Measurements from ENCODE around the gene PDZD4.
"Not testable (repeated sequence)": the region's sequence is repeated elsewhere in the genome, so short reads cannot be mapped to it uniquely, and the experiment has no call there.

The PDZD4 gene

GRCh38 chrX:153844509-153845082 lies 14.3 kb upstream of the PDZD4 start:
- DNase-seq (ENCODE audit: low read depth) = no peak

DNA sequence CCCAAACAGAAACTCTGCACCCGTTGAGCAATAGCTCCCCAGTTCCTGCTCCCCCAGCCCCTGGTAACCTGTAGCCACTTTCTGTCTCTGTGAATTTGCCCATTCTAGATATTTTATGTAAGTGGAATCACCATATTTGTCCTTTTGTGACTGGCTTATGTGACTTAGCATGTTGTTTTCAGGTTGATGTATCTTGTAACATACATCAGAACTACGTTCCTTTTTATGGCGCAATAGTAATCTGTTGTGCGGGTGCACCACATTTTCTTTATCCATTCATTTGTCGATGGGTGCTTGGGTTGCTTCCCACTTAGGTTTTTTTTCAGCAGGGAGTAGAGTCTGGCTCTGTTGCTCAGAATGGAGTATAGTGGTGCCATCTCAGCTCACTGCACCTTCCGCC lies 6.6 kb upstream of the PDZD4 start:
- DNase-seq (ENCODE audit: low read depth) = no peak

- DNase-seq (ENCODE audit: low read depth) = no peak
Measured at GRCh38 chrX:153832728-153833127, 2.4 kb upstream of the PDZD4 start.

DNA sequence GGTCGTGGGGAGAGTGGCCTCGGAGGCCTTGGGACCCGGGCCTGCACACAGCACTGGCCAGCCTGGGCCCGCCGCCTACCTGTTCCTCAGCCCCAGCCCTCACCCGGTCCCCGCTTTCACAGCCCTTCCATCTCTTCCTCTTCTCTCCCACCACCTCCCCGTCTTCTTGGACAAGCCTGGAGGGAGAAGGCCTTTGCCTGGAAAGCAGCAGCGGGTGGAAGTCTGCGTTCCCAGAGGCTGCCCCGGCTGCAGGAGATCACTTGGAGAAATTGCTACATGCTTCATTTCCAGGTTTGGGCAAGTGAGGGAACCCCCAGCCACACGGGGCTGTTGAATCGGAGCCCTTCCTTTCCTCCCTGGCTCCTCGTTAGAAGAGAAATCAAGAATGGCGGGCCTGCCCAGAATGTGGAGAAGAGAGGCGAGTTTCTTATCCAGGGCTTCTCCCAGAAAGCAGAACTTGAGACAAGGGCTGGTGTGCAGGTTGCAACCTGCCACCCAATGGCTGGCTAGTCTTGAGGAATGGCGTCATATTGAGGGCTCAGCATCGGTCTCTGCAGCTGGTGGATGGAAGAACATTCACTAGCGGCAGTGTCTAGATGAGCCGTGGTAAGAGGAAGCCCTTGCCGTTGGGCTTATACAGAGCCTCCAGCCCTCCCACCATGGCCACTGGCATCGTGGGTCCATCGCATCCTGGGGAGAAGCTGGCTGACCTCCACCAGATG lies 1.2 kb upstream of the PDZD4 start:
- DNase-seq (ENCODE audit: low read depth) = no peak

GRCh38 chrX:153830640-153831428 lies 490 bp upstream of the PDZD4 start:
- DNase-seq (ENCODE audit: low read depth) = no peak

DNA sequence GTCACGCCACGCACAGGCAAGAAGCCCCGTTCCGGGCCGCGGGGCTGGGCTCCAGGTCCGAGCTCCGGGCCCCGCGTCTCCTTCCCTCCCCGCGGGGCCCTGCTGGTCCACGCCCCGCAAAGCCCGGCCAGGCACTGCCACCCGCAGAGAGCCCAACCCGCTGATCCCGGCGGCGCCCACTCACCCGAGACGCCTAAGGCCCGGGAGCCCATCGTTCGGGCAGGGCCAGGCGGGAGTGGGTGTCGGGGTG lies 870 bp downstream of the PDZD4 start:
- DNase-seq (ENCODE audit: low read depth) = no peak

DNA sequence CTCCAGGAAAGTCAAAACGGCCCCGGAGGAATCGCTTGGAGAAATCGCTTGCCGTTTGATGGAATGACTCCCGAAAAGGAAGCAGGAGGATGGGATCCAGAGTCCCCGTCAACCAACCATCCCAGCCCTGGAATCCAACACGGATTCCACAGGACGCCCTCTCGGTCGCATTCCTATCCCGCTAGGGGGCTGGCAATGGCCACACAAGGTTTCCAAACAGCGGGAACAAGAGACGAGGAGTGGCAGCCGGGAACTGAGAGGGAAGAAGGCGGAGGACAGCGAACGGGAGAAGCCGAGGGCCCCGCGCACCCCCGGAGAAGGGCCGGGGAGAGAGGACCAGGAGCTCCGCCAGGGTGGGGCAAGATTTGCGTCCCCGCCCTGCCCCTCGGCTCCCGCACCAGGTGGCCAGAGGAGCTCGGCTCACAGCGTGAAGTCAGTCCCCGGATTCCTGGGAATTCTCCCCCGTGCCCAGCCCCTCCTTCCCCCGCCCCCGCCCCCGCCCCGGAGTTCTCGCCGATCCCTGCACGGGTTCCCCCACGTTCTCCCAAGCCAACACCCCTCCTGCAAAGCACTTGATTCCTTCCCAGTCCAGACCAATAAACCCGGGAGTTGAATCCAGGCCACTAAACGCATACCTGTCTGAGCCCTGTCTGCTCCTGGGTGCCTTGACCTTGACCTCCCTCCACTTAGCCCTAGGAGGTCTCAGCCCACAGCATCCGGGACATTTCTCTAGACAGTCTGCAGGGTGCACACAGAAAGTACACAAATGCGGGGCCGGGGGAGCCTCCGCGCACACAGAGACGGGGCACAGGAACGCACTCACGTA lies 1.4 kb downstream of the PDZD4 start:
- no peak for DNase-seq (ENCODE audit: low read depth)

DNA sequence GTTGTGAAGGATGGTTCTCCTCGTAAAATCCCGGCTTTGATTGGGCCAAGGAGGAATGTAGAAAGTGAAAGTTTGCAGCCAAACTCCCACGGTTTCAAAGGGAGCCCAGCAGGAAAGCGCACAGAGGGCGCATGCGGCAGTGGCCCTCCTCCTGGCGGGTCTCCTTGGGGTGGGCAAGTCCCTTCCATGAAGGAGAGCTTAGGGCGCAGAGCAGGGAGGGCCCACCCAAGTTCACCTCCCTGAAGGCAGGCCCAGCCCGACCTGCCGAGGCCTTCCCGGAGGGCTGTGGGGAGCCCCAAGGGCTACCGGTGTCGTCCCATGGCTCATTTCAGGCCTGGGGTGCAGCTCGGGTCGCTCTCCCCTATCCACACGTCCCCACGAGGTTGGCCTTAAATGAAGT lies 2.0 kb downstream of the PDZD4 start:
- no peak for DNase-seq (ENCODE audit: low read depth)

DNA sequence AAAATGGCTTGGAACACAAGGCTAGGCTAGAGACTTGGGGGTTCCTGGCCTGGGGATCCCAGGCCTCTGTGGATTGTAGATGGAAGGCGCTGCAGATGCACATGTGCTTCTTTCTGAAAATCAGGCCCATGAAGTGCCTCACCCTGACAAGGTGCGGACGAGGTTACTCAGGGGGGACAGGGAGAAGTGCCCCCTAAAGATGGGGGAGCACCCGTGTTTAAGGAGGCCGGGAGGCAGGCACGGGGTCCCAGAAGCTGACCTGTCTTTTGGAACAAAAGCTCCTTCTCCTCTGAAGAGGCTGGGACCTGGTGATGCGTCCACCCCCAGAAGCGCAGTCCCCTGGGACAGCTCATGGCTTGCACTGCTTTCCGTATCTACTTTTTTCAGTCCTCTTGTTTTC lies 2.4 kb downstream of the PDZD4 start:
- no peak for DNase-seq (ENCODE audit: low read depth)

DNA sequence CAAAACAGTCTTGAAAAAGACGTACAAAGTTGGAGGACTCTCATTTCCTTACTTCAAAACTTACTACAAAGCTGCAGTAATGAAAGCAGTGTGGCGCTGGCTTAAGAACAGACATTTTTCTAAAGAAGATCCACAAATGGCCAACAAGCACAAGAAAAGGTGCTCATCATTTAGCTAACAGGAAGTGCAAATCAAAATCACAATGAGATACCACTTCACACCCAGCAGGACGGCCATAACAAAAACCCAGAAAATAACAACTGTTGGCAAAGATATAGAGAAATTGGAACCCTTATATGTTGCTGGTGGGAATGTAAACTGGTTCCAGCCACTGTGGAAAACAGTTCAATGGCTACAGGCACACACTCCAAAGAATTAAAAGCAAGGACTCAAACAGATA lies 3.3 kb downstream of the PDZD4 start:
- no peak for DNase-seq (ENCODE audit: low read depth)

DNA sequence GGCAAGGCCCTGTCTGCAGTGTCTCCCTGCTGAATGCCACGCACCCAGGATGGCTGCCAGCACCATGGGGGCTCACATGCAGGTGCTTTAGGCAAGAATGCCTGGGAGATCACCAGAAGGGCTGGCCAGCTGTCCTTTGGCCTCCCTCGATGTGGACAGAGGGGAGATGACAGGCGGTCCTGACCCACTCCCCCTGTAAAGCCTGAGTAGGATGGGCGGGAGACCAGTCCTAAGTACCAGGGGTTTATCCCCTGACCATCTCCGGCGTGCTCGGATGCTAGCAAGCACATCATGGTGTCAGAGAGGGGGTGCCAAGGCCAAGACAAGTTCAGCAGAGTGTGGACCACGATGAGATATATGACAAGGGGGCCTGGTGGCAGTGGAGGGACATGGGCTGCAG lies 5.3 kb downstream of the PDZD4 start:
- DNase-seq (ENCODE audit: low read depth) = no peak

DNA sequence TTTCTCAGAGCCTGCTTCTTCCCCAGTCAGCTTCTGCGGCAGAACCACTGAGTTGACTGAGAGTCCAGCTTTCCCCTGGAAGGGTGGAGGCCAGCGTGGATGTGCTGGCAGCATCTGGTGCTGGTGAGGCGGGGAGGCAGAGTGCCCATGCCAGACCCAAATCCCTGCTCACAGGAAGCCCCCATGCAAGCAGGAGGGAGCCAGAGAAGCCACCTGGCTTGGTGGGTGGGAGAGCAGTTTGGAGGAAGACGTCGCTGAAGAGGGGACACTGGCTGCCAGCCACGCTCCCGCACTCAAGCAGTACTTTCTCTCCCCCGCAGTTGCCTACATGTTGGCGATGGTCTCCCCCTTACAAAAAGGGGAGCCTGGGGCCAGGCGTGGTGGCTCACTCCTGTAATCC lies 6.0 kb downstream of the PDZD4 start:
- no peak for DNase-seq (ENCODE audit: low read depth)

DNA sequence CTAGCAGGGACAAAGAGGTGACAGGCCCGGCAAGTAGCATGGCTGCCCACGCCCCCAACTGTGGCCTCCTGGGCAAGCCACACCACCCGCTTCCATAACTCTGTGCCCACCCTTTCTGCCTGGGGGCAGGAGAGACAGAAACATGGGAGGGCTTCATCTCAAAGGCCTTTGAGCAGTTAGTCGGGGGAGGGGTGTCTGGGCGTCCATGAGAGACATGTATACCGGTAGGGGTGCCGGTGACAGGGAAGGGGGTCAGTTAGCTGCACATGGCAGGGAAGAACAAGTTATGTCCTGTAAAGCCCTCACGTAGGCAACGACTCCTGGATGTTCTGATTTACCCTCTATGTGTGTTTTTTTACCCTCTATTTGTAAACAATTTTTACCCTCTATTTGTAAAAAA lies 9.3 kb downstream of the PDZD4 start:
- no peak for DNase-seq (ENCODE audit: low read depth)

GRCh38 chrX:153820601-153821000 lies 9.7 kb downstream of the PDZD4 start:
- DNase-seq (ENCODE audit: low read depth) = no peak

DNA sequence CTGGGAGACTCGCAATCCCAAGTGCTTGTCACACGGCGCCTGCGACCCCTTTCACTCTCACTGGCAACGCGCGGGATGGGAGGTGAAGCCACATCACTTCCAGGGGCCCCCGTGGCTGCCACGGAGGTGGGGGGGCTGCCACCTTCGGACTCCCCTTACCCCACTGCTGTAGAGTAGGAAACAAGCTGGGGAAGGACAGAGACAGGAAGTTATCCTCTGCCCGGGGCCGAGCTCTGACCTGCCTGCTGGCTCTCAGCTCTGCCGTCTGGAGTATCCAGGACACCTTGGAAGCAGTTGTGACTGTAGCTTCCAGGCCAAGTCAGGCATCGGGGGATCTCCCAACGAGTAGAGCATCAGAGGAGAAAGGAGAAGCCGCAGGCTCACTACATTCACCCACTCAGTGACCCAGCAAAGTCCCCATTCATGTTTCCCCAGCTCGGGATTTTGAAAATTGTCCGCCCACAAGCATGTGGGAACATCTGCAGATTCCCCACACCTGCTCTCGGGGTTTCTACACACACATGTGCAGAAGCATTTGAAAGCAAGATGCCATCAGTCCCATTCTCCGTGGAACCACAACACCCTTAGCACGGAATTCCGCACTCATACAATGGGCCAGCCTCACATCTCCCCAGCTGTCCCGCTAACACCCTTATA lies 10.8 kb downstream of the PDZD4 start:
- DNase-seq (ENCODE audit: low read depth) = no peak

DNA sequence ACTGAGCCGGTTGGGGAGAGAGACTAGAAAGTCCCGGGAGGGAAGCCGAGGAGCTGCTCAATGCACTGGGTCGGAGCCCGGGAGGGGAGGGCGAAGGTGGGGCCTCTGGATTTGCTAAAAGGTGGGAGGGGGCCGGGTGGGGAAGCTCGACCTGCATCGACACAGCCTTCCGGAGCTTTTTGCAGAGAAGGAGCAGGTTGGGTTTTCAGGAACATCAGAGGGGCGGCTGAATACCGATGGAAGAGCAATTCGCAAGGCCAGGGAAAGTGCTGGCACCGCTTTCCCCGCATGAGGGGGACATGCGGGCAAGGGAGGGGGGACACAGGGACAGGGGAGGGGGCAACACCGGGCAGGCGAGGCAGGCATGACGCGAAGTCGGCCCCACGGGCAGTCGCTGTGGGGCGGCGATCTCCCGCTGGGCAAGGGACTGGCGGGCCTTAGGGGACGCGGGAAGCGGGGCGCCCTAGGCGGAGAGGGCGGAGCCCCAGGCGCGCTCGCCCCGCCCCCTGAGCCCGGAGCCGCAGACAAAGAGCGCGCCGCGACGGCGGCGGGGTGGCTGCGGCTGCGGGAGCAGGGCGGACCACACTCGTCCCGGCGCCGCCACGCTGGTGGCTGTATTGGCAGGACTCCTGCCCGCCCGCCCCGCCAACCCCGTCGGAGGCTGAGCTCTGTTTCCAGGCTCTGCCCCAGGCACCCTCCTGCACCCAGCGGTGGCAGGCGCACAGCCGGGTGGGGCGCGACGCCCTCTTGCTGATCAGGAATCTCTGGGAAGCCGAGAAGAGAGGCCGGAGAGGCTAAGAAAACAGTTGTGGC lies 11.6 kb downstream of the PDZD4 start:
- DNase-seq (ENCODE audit: low read depth) = peak; percentile 39

- DNase-seq (ENCODE audit: low read depth) = not testable (repeated sequence)
Measured at GRCh38 chrX:153818064-153818463, 12.3 kb downstream of the PDZD4 start.

GRCh38 chrX:153816831-153817690 lies 13.3 kb downstream of the PDZD4 start:
- DNase-seq (ENCODE audit: low read depth) = peak; percentile 32

DNA sequence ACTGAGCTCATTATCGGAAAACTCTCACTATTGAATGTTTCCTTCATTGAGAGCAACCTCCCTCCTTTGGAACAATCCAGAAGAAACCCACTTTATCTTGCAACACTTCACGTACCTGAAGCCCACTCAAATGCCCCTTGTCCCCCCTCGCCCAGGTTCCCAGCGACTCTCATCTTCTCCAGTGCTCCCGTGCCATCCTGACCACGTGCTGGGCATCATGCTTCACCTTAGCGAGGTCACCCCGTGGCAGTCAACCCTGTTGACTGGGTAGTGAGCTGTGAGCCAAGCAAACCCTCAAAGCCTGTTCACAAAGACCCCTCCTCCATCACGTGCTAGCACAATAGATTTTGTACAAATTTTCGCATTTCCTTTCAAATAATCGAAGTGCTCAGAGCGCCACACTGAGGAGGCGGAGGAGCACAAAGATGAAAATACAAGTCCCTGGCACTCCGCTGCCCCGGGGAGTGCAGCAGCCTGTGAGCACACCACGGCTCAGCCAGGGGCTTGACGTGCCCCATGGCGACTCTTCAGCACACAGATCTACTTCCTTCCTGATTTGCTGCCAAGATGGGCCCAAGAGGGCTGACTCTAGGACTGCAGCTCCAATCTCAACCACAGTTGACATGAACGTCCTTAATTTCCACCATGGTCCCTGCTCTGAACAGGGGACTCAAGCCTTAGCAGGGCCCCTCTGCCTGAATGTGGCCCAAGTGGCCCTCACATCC lies 15.6 kb downstream of the PDZD4 start:
- DNase-seq (ENCODE audit: low read depth) = no peak

DNA sequence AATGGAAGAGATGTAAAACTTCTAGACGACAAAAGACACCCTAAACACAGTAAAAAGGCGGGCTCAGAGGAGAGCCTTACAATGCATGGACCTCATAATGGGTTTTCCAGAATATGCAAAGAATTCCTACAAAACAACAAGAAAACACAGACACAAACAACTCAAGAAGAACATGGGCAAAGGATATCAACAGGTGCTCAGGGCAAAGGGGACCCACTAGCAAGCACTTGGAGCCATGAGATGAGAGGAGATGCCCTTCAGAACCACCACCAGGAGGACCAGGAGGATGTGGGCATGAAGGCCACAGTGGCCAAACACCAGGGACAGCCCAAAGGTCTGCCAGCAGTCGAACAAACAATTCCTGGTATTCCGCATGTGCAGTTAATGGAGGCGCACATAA lies 17.2 kb downstream of the PDZD4 start:
- DNase-seq (ENCODE audit: low read depth) = no peak

Measured in activated T-cell treated with anti-CD3 and anti-CD28 coated beads for 1 hour (primary cell).